ENCODE results near the gene ZNF385D. TPM values are rescaled to one million over a fixed set of nuclear protein-coding genes. Genes with fewer than 3 reads are reported as not detected.

ZNF385D gene
- total RNA-seq, 1 experiment from 2014 or later: not detected

DNA sequence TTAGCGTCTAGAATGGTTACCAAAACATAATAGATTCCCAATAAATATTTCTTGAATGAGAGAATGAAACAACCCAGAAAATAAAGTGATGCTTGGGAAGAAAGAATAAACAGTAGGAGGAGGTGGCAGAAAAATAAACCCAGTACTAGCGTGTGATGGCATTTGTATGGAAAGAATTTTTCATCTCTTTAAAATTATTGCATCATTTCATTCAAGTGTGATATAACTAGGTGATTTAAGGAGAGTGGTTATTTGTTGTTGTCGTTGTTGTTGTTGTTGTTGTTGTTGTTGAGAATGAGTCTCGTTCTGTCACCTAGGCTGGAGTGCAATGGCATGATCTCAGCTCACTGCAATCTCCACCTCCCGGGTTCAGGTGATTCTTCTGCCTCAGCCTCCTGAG lies 293.9 kb downstream of the ZNF385D start:
- H3K4me3 ChIP-seq (replicated peaks in 1 of 2; ENCODE audit: low read depth in 1 of 2, low read length in 2 of 2): no peak overlapping the region
- ATAC-seq (no peak), DNase-seq (ENCODE audit: low read depth, low spot score) (no peak)
- TF ChIP-seq SIN3A (IDR thresholded peaks at IDR 0.05; ENCODE audit: low read depth) (no peak), SP1 (IDR thresholded peaks at IDR 0.05; ENCODE audit: low read depth) (no peak), EZH2 (IDR thresholded peaks at IDR 0.05) (no peak), YY1 (IDR thresholded peaks at IDR 0.05; ENCODE audit: extremely low read depth, insufficient replicate concordance, low read depth, low read length) (no peak), SRF (IDR thresholded peaks at IDR 0.05; ENCODE audit: low read depth) (no peak), FOSL1 (IDR thresholded peaks at IDR 0.05; ENCODE audit: low read depth) (no peak), POLR2A (IDR thresholded peaks at IDR 0.05; ENCODE audit: borderline replicate concordance, extremely low read depth, insufficient read depth, insufficient read length) (no peak), CEBPB (IDR thresholded peaks at IDR 0.05; ENCODE audit: low read depth) (no peak), ZNF274 (IDR thresholded peaks at IDR 0.05; ENCODE audit: low read depth, low read length) (no peak), RAD21 (IDR thresholded peaks at IDR 0.05; ENCODE audit: low read depth) (no peak), TCF7L2 (IDR thresholded peaks at IDR 0.05; ENCODE audit: borderline replicate concordance, extremely low read depth, insufficient read depth, insufficient read length) (no peak), ELF1 (IDR thresholded peaks at IDR 0.05; ENCODE audit: borderline replicate concordance, low read depth) (no peak), CBX3 (IDR thresholded peaks at IDR 0.05; ENCODE audit: low read depth) (no peak), JUND (IDR thresholded peaks at IDR 0.05) (no peak)
- TF ChIP-seq, protein P1, sequence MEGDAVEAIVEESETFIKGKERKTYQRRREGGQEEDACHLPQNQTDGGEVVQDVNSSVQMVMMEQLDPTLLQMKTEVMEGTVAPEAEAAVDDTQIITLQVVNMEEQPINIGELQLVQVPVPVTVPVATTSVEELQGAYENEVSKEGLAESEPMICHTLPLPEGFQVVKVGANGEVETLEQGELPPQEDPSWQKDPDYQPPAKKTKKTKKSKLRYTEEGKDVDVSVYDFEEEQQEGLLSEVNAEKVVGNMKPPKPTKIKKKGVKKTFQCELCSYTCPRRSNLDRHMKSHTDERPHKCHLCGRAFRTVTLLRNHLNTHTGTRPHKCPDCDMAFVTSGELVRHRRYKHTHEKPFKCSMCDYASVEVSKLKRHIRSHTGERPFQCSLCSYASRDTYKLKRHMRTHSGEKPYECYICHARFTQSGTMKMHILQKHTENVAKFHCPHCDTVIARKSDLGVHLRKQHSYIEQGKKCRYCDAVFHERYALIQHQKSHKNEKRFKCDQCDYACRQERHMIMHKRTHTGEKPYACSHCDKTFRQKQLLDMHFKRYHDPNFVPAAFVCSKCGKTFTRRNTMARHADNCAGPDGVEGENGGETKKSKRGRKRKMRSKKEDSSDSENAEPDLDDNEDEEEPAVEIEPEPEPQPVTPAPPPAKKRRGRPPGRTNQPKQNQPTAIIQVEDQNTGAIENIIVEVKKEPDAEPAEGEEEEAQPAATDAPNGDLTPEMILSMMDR (IDR thresholded peaks at IDR 0.05 in 2 of 3, conservative IDR thresholded peaks at IDR 0.05 in 1 of 3; ENCODE audit: borderline replicate concordance in 1 of 3, insufficient read depth in 1 of 3, low read depth in 2 of 3, low read length in 2 of 3): no peak
- TF ChIP-seq, protein P2, sequence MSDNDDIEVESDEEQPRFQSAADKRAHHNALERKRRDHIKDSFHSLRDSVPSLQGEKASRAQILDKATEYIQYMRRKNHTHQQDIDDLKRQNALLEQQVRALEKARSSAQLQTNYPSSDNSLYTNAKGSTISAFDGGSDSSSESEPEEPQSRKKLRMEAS (IDR thresholded peaks at IDR 0.05): no peak
- TF ChIP-seq, protein P3, sequence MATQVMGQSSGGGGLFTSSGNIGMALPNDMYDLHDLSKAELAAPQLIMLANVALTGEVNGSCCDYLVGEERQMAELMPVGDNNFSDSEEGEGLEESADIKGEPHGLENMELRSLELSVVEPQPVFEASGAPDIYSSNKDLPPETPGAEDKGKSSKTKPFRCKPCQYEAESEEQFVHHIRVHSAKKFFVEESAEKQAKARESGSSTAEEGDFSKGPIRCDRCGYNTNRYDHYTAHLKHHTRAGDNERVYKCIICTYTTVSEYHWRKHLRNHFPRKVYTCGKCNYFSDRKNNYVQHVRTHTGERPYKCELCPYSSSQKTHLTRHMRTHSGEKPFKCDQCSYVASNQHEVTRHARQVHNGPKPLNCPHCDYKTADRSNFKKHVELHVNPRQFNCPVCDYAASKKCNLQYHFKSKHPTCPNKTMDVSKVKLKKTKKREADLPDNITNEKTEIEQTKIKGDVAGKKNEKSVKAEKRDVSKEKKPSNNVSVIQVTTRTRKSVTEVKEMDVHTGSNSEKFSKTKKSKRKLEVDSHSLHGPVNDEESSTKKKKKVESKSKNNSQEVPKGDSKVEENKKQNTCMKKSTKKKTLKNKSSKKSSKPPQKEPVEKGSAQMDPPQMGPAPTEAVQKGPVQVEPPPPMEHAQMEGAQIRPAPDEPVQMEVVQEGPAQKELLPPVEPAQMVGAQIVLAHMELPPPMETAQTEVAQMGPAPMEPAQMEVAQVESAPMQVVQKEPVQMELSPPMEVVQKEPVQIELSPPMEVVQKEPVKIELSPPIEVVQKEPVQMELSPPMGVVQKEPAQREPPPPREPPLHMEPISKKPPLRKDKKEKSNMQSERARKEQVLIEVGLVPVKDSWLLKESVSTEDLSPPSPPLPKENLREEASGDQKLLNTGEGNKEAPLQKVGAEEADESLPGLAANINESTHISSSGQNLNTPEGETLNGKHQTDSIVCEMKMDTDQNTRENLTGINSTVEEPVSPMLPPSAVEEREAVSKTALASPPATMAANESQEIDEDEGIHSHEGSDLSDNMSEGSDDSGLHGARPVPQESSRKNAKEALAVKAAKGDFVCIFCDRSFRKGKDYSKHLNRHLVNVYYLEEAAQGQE (IDR thresholded peaks at IDR 0.05; ENCODE audit: low read depth): no peak
- TF ChIP-seq, protein P4, sequence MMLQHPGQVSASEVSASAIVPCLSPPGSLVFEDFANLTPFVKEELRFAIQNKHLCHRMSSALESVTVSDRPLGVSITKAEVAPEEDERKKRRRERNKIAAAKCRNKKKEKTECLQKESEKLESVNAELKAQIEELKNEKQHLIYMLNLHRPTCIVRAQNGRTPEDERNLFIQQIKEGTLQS (IDR thresholded peaks at IDR 0.05): no peak
- TF ChIP-seq, protein P5, sequence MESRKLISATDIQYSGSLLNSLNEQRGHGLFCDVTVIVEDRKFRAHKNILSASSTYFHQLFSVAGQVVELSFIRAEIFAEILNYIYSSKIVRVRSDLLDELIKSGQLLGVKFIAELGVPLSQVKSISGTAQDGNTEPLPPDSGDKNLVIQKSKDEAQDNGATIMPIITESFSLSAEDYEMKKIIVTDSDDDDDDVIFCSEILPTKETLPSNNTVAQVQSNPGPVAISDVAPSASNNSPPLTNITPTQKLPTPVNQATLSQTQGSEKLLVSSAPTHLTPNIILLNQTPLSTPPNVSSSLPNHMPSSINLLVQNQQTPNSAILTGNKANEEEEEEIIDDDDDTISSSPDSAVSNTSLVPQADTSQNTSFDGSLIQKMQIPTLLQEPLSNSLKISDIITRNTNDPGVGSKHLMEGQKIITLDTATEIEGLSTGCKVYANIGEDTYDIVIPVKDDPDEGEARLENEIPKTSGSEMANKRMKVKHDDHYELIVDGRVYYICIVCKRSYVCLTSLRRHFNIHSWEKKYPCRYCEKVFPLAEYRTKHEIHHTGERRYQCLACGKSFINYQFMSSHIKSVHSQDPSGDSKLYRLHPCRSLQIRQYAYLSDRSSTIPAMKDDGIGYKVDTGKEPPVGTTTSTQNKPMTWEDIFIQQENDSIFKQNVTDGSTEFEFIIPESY (IDR thresholded peaks at IDR 0.05; ENCODE audit: extremely low read depth, insufficient replicate concordance, low read length): no peak
- H3K79me2 ChIP-seq (ENCODE audit: insufficient read depth, low read length): no peaks in the 10 kb centered on the region
- no peak overlapping the region for H3K27ac ChIP-seq (ENCODE audit: low read depth, low read length)
- ChIA-PET CTCF (no interaction called here), POLR2A (no interaction called here), RAD21 (ENCODE audit: low non-redundant PET in 1 of 2, low total read pairs in 2 of 2, uncharacterized antibody in 2 of 2, unreplicated experiment in 2 of 2) (no interaction called here)
- H4K20me1 ChIP-seq (ENCODE audit: insufficient read depth): no peaks in the 10 kb centered on the region
- no peak overlapping the region for H2AFZ ChIP-seq (ENCODE audit: low read depth, low read length, poor library complexity, severe bottlenecking)
- H3K36me3 ChIP-seq (ENCODE audit: control insufficient read depth in 1 of 2, insufficient read depth in 2 of 2, low read length in 2 of 2): no peaks in the 10 kb centered on the region
- intact Hi-C loops (cut with micrococcal nuclease): no loop called here
- H3K4me2 ChIP-seq (ENCODE audit: low read length): no peak overlapping the region
- BruUV-seq (replicated peaks): no TSS peak
- H3K9me3 ChIP-seq (ENCODE audit: control insufficient read depth in 1 of 2, insufficient read depth in 1 of 2, low read depth in 1 of 2, low read length in 2 of 2): peaks cover 0 to 10% of the 10 kb centered on the region in 2 experiments; a peak in 2 of 4 replicates
- H3K9me2 ChIP-seq (ENCODE audit: insufficient read depth): no peaks in the 10 kb centered on the region
- H3K9ac ChIP-seq (ENCODE audit: low read length): no peak overlapping the region
- no peaks in the 10 kb centered on the region for H3K27me3 ChIP-seq (ENCODE audit: insufficient read depth, low read length)
- H3K4me1 ChIP-seq (ENCODE audit: control insufficient read depth in 1 of 2, insufficient read depth in 2 of 2, low read length in 2 of 2): no peaks in the 10 kb centered on the region

All from HCT116 (cell line).